GM12878 (cell line): ENCODE results near the gene RNF112.

Experiments
- BCL11A ChIP-seq: IDR thresholded peaks from 2 replicates; pipeline ENCODE4 v1.6.1; 2011; ENCODE audit warnings: low read depth, low read length
- CHD1 ChIP-seq: IDR thresholded peaks from 2 replicates; pipeline ENCODE4 v1.6.1; 2012; ENCODE audit warnings: low read depth, low read length, improper control_type of control experiment
- FOXM1 ChIP-seq: IDR thresholded peaks from 2 replicates; pipeline ENCODE4 v1.6.1; 2012; ENCODE audit warnings: low read depth, mild to moderate bottlenecking, inconsistent platforms, low read length, moderate library complexity
- JUND ChIP-seq: IDR thresholded peaks from 2 replicates; pipeline ENCODE4 v1.6.1; 2012; ENCODE audit warnings: low read depth, mild to moderate bottlenecking, low read length, improper control_type of control experiment, moderate library complexity
- MEF2A ChIP-seq: IDR thresholded peaks from 2 replicates; pipeline ENCODE4 v1.6.1; 2011; ENCODE audit warnings: low read depth, mild to moderate bottlenecking, low read length, moderate library complexity; ENCODE audit not compliant: insufficient read depth
- POLR2AphosphoS5 ChIP-seq: IDR thresholded peaks from 2 replicates; pipeline ENCODE4 v1.6.1; 2011; ENCODE audit warnings: mild to moderate bottlenecking, low read length, inconsistent platforms
- SMC3 ChIP-seq: IDR thresholded peaks from 2 replicates; pipeline ENCODE4 v1.6.1; 2011; ENCODE audit warnings: low read length, improper control_type of control experiment, borderline replicate concordance
- SPI1 ChIP-seq: IDR thresholded peaks from 2 replicates; pipeline ENCODE4 v1.6.1; 2011; ENCODE audit warnings: low read depth, mild to moderate bottlenecking, low read length, moderate library complexity, borderline replicate concordance; ENCODE audit not compliant: insufficient read depth
- YY1 ChIP-seq: IDR thresholded peaks from 2 replicates; pipeline ENCODE4 v1.6.1; 2011; ENCODE audit warnings: low read depth, mild to moderate bottlenecking, low read length
- TF ChIP-seq, protein P1 (sequence below), 3 experiments: IDR thresholded peaks in 2 of 3; conservative IDR thresholded peaks in 1 of 3; 2 replicates each; pipeline ENCODE4 v1.5.1; 2011; ENCODE audit warnings: low read depth in 3 of 3, low read length in 3 of 3, mild to moderate bottlenecking in 3 of 3, control low read depth in 2 of 3, moderate library complexity in 2 of 3, inconsistent platforms in 1 of 3, mixed read lengths in 1 of 3; ENCODE audit not compliant: control insufficient read depth in 2 of 3, insufficient read depth in 1 of 3; ENCODE audit errors: extremely low read depth in 1 of 3

DNA sequence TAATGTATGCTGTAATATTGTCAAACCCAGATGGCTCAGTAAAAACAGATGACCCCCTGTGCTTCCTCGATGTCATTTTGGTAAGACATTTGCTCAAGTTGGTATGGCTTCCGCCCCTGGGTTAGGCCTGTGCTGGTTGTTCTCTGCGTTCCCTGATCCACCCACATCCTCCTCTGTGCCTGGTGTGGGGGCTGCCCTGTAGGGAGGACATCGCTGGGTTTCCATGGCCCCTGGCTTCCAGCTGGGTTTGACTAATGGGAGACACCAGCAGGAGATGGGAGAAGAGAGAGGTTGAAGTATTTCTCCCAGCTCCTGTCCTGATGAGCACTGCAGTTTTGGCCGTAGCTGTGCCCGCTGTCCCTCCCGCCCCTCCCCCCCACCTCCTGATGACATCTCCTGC, 19.6 kb upstream of the RNF112 start:
- TF ChIP-seq, protein P1, sequence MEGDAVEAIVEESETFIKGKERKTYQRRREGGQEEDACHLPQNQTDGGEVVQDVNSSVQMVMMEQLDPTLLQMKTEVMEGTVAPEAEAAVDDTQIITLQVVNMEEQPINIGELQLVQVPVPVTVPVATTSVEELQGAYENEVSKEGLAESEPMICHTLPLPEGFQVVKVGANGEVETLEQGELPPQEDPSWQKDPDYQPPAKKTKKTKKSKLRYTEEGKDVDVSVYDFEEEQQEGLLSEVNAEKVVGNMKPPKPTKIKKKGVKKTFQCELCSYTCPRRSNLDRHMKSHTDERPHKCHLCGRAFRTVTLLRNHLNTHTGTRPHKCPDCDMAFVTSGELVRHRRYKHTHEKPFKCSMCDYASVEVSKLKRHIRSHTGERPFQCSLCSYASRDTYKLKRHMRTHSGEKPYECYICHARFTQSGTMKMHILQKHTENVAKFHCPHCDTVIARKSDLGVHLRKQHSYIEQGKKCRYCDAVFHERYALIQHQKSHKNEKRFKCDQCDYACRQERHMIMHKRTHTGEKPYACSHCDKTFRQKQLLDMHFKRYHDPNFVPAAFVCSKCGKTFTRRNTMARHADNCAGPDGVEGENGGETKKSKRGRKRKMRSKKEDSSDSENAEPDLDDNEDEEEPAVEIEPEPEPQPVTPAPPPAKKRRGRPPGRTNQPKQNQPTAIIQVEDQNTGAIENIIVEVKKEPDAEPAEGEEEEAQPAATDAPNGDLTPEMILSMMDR (IDR thresholded peaks at IDR 0.05 in 2 of 3, conservative IDR thresholded peaks at IDR 0.05 in 1 of 3; ENCODE audit: control insufficient read depth in 2 of 3, extremely low read depth in 1 of 3, insufficient read depth in 1 of 3, low read depth in 3 of 3, low read length in 3 of 3) = no peak
- TF ChIP-seq SMC3 (no peak), POLR2AphosphoS5 (no peak), YY1 (no peak), JUND (no peak), SPI1 (no peak), MEF2A (no peak), BCL11A (no peak), FOXM1 (no peak), CHD1 (no peak)
